Left lung (tissue), 14 donors: ENCODE data around the gene RAB5IF. TPM values are rescaled to one million over a fixed set of nuclear protein-coding genes. Genes with fewer than 3 reads are reported as not detected.
"Not testable (repeated sequence)": the region's sequence is repeated elsewhere in the genome, so short reads cannot be mapped to it uniquely, and the experiment has no call there.

Source experiments
- ATAC-seq: fragments of 200-7000 bp; cut with Tn5 transposase; one replicate; pipeline ENCODE4 v1.9.1; 2020; ENCODE audit warnings: moderate library complexity
- DNase-seq, 4 donors: peaks; one replicate each; pipeline ENCODE4 v3.0.0-alpha.2; 2013 to 2020
- H3K27ac ChIP-seq, 2 donors: fragments of 200-600 bp; sonication (generic) in 1 of 2; one replicate each; pipeline versions ENCODE4 v1.5.0 to v1.8.0; 2020 to 2021
- H3K27me3 ChIP-seq, 2 donors: fragments of 200-600 bp; sonication (generic) in 1 of 2; one replicate each; pipeline versions ENCODE4 v1.5.0 to v1.8.0; 2020 to 2021
- H3K36me3 ChIP-seq, 2 donors: fragments of 200-600 bp; sonication (generic) in 1 of 2; one replicate each; pipeline versions ENCODE4 v1.5.0 to v1.8.0; 2020 to 2021
- H3K4me1 ChIP-seq, 2 donors: fragments of 200-600 bp; one replicate each; pipeline ENCODE4 v1.8.0; 2021
- H3K4me3 ChIP-seq, 2 donors: fragments of 200-600 bp; sonication (generic) in 1 of 2; one replicate each; pipeline versions ENCODE4 v1.5.0 to v1.8.0; 2020 to 2021; ENCODE audit warnings: mild to moderate bottlenecking in 1 of 2
- H3K9me3 ChIP-seq, 2 donors: fragments of 200-600 bp; sonication (generic) in 1 of 2; one replicate each; pipeline versions ENCODE4 v1.5.0 to v1.8.0; 2020 to 2021
- CTCF ChIP-seq, 2 donors: fragments of 200-600 bp; sonication (generic) in 1 of 2; IDR thresholded peaks; one replicate each; pipeline versions ENCODE4 v1.5.0 to v1.8.0; 2021; ENCODE audit warnings: antibody characterized with exemption in 2 of 2
- intact Hi-C, 2 donors: fragments of 100-400 bp; cut with DNase I; formaldehyde crosslinking; loops; one replicate each; pipeline versions ENCODE4 v1.11.2 to v1.14.2; 2022
- long read RNA-seq, 12 donors: library from polyadenylated mRNA in 2 of 12; unstranded in 2 of 12; transcript quantifications; one replicate each; pipeline ENCODE4 v2.0.0 and lab custom pipeline, GENCODE V29; 2019 to 2026
- polyA plus RNA-seq, 6 donors: library from polyadenylated mRNA; unstranded; fragments of 120-200 nt; gene quantifications; one replicate each; pipeline ENCODE4 v1.2.1, GENCODE V29; 2013; ENCODE audit not compliant: insufficient read length in 6 of 6
- total RNA-seq, 2 donors: library from RNA; stranded (reverse); fragmentation: NEBNext Ultra II Directional; extraction: Animal tissue kit (Norgen Biotek cat#: 25700); gene quantifications; one replicate each; pipeline ENCODE4 v1.2.1, GENCODE V29; 2021
- donor health status: DM: no; HTN: yes; CAD: no.
- donor health status: DM: no; HTN: no; CAD: no.

RAB5IF gene
- total RNA-seq (100 to 1,000 TPM in 1 of 2 donors, 10 to 100 TPM in 1; 99.0 to 167 TPM), polyA plus RNA-seq (10 to 100 TPM; 42.2 to 51.4 (median 47.6) TPM)
- long read RNA-seq, donor 1, transcript RAB5IF-202 (4 exons, 1,114 nt): major isoform, 49 of 59 reads
- long read RNA-seq, donor 1, partial matches to known transcripts: 5 of 59 reads
- long read RNA-seq, donor 1, other reads (novel, unspliced or antisense): 0 of 59 reads
- long read RNA-seq, donor 2, transcript RAB5IF-202 (4 exons, 1,114 nt): major isoform, 35 of 73 reads
- long read RNA-seq, donor 2, partial matches to known transcripts: 35 of 73 reads
- long read RNA-seq, donor 2, other reads (novel, unspliced or antisense): 0 of 73 reads
- long read RNA-seq, donor 3, transcript RAB5IF-202 (4 exons, 1,114 nt): major isoform, 33 of 34 reads
- long read RNA-seq, donor 3, partial matches to known transcripts: 0 of 34 reads
- long read RNA-seq, donor 3, other reads (novel, unspliced or antisense): 0 of 34 reads
- long read RNA-seq, donor 4, transcript RAB5IF-202 (4 exons, 1,114 nt): major isoform, 113 of 129 reads
- long read RNA-seq, donor 4, partial matches to known transcripts: 0 of 129 reads
- long read RNA-seq, donor 4, other reads (novel, unspliced or antisense): 8 of 129 reads
- long read RNA-seq, donor 5, transcript RAB5IF-202 (4 exons, 1,114 nt): major isoform, 38 of 42 reads
- long read RNA-seq, donor 5, partial matches to known transcripts: 0 of 42 reads
- long read RNA-seq, donor 5, other reads (novel, unspliced or antisense): 0 of 42 reads
- long read RNA-seq, donor 6, transcript RAB5IF-202 (4 exons, 1,114 nt): major isoform, 38 of 45 reads
- long read RNA-seq, donor 6, transcript RAB5IF-204 (5 exons, 1,170 nt): minor isoform, 6 of 45 reads
- long read RNA-seq, donor 6, partial matches to known transcripts: 0 of 45 reads
- long read RNA-seq, donor 6, other reads (novel, unspliced or antisense): 0 of 45 reads
- long read RNA-seq, donor 7, transcript RAB5IF-202 (4 exons, 1,114 nt): major isoform, 17 of 19 reads
- long read RNA-seq, donor 7, partial matches to known transcripts: 0 of 19 reads
- long read RNA-seq, donor 7, other reads (novel, unspliced or antisense): 0 of 19 reads
- long read RNA-seq, donor 8, transcript RAB5IF-202 (4 exons, 1,114 nt): major isoform, 24 of 24 reads
- long read RNA-seq, donor 8, partial matches to known transcripts: 0 of 24 reads
- long read RNA-seq, donor 8, other reads (novel, unspliced or antisense): 0 of 24 reads
- long read RNA-seq, donor 9: 0 reads
- long read RNA-seq, donor 10, transcript RAB5IF-201 (3 exons, 896 nt): minor isoform, 6 of 269 reads
- long read RNA-seq, donor 10, transcript RAB5IF-204 (5 exons, 1,170 nt): minor isoform, 15 of 269 reads
- long read RNA-seq, donor 10, transcript RAB5IF-202 (4 exons, 1,114 nt): major isoform, 226 of 269 reads
- long read RNA-seq, donor 10, partial matches to known transcripts: 0 of 269 reads
- long read RNA-seq, donor 10, other reads (novel, unspliced or antisense): 18 of 269 reads
- long read RNA-seq, donor 11, transcript RAB5IF-202 (4 exons, 1,114 nt): major isoform, 47 of 64 reads
- long read RNA-seq, donor 11, partial matches to known transcripts: 13 of 64 reads
- long read RNA-seq, donor 11, other reads (novel, unspliced or antisense): 0 of 64 reads
- long read RNA-seq, donor 12, transcript RAB5IF-202 (4 exons, 1,114 nt): major isoform, 21 of 25 reads
- long read RNA-seq, donor 12, partial matches to known transcripts: 0 of 25 reads
- long read RNA-seq, donor 12, other reads (novel, unspliced or antisense): 0 of 25 reads

GRCh38 chr20:36605399-36606157, at the start of gene RAB5IF:
Gene RAB5IF, plus strand, starts transcription at chr20:36605779. Its CDS starts 173 bp downstream, at chr20:36605952.
- intact Hi-C loops: no loop called here
- H3K4me3 ChIP-seq: peak within 1 kb of the TSS; percentile 98 to 99

GRCh38 chr20:36562724-36563123, 42.9 kb upstream of the RAB5IF start:
- no peak for ATAC-seq
- intact Hi-C loops: no loop called here
- Histone ChIP-seq H3K9me3 (peaks cover 0 to 11% of the 10 kb centered on the region in 2 donors), H3K4me1 (no peaks in the 10 kb centered on the region), H3K4me3 (no peak overlapping the region), H3K36me3 (no peaks in the 10 kb centered on the region), H3K27me3 (no peaks in the 10 kb centered on the region), H3K27ac (no peak overlapping the region)
- TF ChIP-seq CTCF (IDR thresholded peaks at IDR 0.05): no peak
- no peak for DNase-seq

More at GRCh38 chr20:36605399-36606157, at the start of gene RAB5IF:
- Histone ChIP-seq H3K9me3 (no peaks in the 10 kb centered on the region), H3K4me1 (peaks cover 18 to 31% of the 10 kb centered on the region in 2 donors), H3K36me3 (peaks cover 0 to 30% of the 10 kb centered on the region in 2 donors), H3K27me3 (no peaks in the 10 kb centered on the region), H3K27ac (peak within 1 kb of the TSS; percentile 89 to 96)
- peak; percentile 99 to 100 (median 100) for DNase-seq
- TF ChIP-seq CTCF (IDR thresholded peaks at IDR 0.05): peak; percentile 85 to 95
- ATAC-seq: peak; percentile 96

GRCh38 chr20:36563374-36563773, 42.2 kb upstream of the RAB5IF start:
- H3K4me1 ChIP-seq: no peaks in the 10 kb centered on the region
- ATAC-seq (no peak), DNase-seq (no peak)
- no peak for TF ChIP-seq CTCF (IDR thresholded peaks at IDR 0.05)
- H3K27ac ChIP-seq: no peak overlapping the region
- no peak overlapping the region for H3K4me3 ChIP-seq
- H3K27me3 ChIP-seq: no peaks in the 10 kb centered on the region
- intact Hi-C loops: no loop called here
- no peaks in the 10 kb centered on the region for H3K36me3 ChIP-seq
- H3K9me3 ChIP-seq: peaks cover 0 to 11% of the 10 kb centered on the region in 2 donors

- intact Hi-C loops, ATAC-seq, H3K4me3 ChIP-seq, H3K27ac ChIP-seq, H3K36me3 ChIP-seq, DNase-seq, H3K27me3 ChIP-seq, H3K4me1 ChIP-seq: not testable (repeated sequence)
- H3K9me3 ChIP-seq: peaks cover 0 to 11% of the 10 kb centered on the region in 2 donors
Observed at GRCh38 chr20:36564078-36564725, 41.4 kb upstream of the RAB5IF start.

- intact Hi-C loops, H3K27me3 ChIP-seq, H3K36me3 ChIP-seq, H3K4me1 ChIP-seq, DNase-seq, H3K27ac ChIP-seq, H3K4me3 ChIP-seq, ATAC-seq: not testable (repeated sequence)
- peaks cover 0 to 11% of the 10 kb centered on the region in 2 donors for H3K9me3 ChIP-seq
Observed at GRCh38 chr20:36564726-36565121, 40.9 kb upstream of the RAB5IF start.
